Tibial nerve (tissue), 3 donors: Measurements from ENCODE around the gene PDZD2.

ENCODE experiments used
- CTCF ChIP-seq, 5 experiments: fragments of 200-600 bp in 3 of 5; fragments of 450-650 bp in 2 of 5; sonication (generic) in 3 of 5; IDR thresholded peaks; one replicate each; pipeline ENCODE4 v1.5.1; 2016 to 2019; ENCODE audit warnings: antibody characterized with exemption in 5 of 5, mild to moderate bottlenecking in 3 of 5, moderate library complexity in 2 of 5
- POLR2A ChIP-seq, 2 donors: fragments of 450-650 bp; IDR thresholded peaks; one replicate each; pipeline ENCODE4 v1.6.1; 2017; ENCODE audit warnings: antibody characterized with exemption in 2 of 2, mild to moderate bottlenecking in 2 of 2, moderate library complexity in 2 of 2

- no peak for TF ChIP-seq CTCF (IDR thresholded peaks at IDR 0.05)
- TF ChIP-seq POLR2A (IDR thresholded peaks at IDR 0.05), result no peak
These were observed 353.4 kb downstream of the PDZD2 start for GRCh38 chr5:31992377-31992776.
